Endothelial cell of umbilical vein (primary cell): ENCODE data around the gene RPP25L.

Source experiments
- GATA2 ChIP-seq: IDR thresholded peaks from 2 replicates; pipeline ENCODE4 v1.7.0; 2011; ENCODE audit warnings: low read depth, mild to moderate bottlenecking, moderate library complexity, mixed read lengths, low read length; ENCODE audit not compliant: insufficient read length, insufficient read depth
- TF ChIP-seq, protein P1 (sequence below), 2 donors: IDR thresholded peaks; 1 replicate in 1 of 2; 2 replicates in 1 of 2; pipeline ENCODE4 v1.5.1; 2011; ENCODE audit warnings: low read length in 2 of 2, mild to moderate bottlenecking in 2 of 2, moderate library complexity in 2 of 2, control low read depth in 1 of 2, inconsistent platforms in 1 of 2, low read depth in 1 of 2; ENCODE audit not compliant: insufficient read depth in 1 of 2; ENCODE audit errors: extremely low read depth in 1 of 2

- TF ChIP-seq, protein P1, sequence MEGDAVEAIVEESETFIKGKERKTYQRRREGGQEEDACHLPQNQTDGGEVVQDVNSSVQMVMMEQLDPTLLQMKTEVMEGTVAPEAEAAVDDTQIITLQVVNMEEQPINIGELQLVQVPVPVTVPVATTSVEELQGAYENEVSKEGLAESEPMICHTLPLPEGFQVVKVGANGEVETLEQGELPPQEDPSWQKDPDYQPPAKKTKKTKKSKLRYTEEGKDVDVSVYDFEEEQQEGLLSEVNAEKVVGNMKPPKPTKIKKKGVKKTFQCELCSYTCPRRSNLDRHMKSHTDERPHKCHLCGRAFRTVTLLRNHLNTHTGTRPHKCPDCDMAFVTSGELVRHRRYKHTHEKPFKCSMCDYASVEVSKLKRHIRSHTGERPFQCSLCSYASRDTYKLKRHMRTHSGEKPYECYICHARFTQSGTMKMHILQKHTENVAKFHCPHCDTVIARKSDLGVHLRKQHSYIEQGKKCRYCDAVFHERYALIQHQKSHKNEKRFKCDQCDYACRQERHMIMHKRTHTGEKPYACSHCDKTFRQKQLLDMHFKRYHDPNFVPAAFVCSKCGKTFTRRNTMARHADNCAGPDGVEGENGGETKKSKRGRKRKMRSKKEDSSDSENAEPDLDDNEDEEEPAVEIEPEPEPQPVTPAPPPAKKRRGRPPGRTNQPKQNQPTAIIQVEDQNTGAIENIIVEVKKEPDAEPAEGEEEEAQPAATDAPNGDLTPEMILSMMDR (IDR thresholded peaks at IDR 0.05; ENCODE audit: extremely low read depth in 1 of 2, insufficient read depth in 1 of 2, low read depth in 1 of 2, low read length in 2 of 2), result no peak
- no peak for TF ChIP-seq GATA2
These were observed 35.8 kb upstream of the RPP25L start for GRCh38 chr9:34647651-34648050.
